GM21360 (cell line): ENCODE data around the gene NCOA4.
"Not testable (repeated sequence)": the region's sequence is repeated elsewhere in the genome, so short reads cannot be mapped to it uniquely, and the experiment has no call there.

Experiments used
- ATAC-seq: cut with Tn5 transposase; IDR thresholded peaks from one replicate; pipeline ENCODE4 v1.9.1; 2021; ENCODE audit warnings: mild to moderate bottlenecking, moderate library complexity; ENCODE audit not compliant: unreplicated experiment

The NCOA4 gene

DNA sequence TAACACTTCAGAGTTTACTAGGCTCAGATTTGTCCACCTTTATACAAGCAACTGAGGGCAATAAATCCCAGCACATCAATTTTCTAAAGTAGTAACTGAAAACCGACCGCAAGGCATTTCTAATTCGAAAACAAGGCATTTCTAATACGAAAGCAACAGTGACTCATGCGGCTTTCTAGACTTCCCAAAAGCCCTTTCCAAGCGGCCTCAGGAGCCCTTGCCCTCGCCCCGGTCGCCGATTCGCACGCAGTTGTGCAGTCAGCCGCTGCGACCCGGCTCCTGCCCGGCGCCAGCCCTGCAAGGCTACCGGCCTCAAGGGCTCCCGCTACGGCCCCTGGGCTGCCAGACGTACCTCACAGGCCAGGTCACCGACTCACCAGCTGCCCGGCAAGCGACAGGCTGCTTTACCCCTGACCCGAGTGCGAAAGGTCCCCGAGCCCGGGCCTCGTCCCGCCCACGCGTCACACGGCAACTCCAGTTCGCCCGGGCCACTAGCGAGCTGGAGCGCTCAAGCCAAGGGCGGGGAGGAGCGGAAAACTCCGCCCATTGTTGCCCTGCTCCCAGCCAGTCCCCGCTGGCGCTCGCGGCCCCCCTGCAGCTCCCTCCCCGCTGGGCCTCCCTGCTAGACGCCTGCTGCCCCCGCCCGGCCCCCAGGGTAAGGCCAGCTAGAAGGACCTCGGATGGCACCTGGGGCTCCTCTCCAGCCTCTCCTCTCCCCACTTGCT lies 7.3 kb downstream of the NCOA4 start:
- ATAC-seq = peak; percentile 89

DNA sequence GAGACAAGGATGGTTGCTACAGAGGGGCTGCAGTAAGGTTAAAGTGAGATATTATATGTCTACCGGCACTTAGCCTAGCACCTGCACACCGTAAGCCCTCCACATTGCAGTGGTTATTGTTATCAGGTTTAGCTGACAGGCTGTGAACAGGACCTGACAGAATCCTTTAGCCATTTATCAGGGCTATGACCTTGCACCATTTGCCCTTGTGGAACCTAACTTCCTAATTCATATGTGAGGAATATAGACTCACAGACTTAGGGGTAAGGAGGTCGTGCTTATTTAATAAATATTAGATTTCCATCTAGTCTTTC lies 10.1 kb downstream of the NCOA4 start:
- no peak for ATAC-seq

DNA sequence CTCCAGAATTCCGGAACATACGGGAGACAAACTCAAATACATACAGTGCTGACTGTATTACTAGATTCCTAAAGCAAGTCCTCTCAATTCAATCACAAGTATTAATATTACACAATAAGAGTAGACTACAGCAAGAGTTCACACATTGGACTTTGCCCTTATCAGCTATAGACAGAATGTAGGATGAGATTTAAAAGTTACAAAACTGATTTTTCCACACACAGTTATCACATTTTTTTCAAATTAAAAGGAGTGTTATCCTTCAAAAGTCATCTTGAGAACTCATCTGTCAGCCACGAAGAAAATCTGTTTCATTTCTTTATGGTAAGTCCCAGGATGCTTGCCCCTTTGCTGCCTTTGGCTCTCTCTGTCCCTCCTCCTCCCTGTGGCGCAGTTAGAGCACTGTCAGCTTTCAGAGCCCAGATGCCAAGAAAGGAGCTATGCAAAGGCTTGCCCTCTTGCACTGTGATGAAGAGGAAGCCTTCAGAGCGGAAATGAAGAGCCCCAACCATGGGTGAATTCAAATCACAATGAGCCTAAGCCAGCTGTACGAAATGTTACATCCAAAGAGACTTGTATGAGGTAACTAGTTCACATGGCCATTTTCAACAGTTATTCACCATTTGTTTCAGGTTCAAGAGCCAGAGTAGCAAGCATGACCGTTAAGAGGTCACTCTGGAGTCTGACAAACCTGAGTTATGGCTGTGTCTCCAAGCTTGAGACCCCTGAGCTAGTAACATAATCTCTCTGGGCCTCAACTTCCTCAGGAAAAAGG lies 10.7 kb downstream of the NCOA4 start:
- ATAC-seq = no peak

DNA sequence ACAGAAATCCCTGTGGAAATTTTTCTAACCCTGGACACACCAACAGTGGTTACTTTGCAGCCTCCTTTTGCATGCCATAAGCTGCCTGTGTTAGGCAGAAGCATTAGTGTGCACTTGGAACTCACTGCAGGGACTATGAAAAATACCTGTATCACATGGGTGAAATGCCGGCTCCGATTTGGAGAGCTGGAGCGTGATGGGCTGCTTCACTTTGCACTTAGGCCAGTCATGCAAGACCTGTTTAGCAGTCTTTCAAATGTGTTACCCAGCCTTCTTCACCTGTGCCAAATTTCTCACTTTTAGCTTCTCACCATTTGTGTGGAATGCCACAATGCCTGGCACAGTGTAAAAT lies 11.3 kb downstream of the NCOA4 start:
- no peak for ATAC-seq

DNA sequence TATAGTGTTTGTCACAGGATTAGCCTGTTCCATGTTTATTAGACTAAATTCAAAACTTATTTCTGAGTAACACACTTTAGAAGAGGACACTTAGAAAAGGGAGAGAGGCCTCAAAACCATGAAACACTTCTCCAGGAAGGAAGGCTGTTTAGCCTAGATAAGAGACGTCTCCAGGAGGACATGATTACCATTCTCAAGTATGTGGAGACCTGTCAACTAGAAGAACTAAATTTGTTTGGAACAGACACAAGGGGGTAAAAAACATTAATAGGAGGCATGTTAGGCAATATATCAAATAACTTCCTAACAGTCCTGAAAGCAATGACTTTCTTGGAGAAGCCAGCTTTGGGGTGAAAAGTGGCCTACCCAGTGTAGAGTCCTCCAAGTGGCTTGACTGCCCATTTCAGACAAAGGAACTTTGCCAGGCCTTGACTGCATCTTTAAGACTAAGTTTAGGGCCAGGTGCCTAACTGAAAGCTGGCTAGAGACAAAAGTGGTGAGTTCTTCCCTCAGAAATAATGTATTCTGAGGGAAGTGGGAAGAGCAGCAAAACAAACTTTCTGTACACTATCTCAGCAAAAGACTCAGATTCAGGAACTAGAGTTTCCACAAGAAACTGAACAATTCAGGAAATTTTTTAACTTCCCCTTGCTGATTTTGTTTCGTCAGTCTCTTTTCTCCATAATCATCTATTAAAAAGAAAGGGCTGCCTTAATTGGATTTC lies 11.8 kb downstream of the NCOA4 start:
- ATAC-seq = no peak

DNA sequence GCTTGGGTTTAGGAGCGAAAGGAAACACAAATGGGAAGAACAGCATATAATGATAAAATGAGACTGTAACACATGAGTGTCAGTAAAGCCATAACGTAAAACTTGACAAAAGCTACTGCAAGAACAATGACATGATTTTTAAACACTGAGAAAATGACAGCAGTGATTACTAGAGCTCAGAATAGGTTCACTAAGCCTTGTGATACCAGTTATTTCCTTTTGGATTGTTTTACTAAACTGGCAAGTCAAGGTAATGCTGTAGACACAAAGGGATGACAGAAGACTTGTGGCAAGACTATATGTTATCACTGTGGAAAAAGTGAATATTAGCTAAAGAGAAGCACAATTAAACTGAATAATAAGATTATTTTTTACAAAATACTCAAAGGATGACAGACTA lies 12.7 kb downstream of the NCOA4 start:
- ATAC-seq = no peak

DNA sequence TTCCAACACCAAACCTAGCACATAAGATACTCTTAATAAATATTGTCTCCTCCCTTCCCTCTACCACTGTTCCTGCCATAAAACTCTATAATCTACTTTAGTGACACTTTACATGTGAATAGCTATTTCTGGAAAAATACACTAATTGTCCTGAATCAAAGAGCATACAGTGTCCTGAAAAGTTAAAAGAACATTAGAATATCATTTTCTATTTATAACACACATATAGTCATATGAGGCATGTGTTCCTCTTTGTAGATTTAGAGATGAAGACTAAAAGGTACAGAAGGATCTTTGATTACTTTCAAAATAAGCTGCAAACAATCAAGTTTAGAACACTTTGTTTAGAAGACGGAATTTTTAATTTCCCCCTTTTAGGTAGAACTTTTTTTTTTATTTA lies 13.6 kb downstream of the NCOA4 start:
- ATAC-seq = no peak

DNA sequence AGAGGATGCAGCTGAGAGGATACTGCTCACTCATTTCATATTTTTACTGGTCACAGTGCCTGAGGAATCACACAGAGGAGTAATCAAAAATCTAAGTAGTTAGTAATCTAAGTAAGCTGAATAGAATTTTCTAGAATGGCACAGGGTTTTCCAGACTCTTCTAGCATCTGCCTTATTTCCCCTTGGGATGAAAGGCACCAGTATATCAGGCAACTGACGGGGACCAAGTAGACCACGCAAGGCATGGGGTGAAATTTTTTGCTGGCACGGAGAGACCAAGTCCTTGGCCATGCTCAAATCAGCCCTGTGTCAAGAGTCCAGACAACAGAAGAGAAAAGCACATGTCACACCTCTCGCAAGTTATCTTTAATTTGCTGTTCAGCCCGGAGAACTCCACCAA lies 14.2 kb downstream of the NCOA4 start:
- ATAC-seq = no peak

DNA sequence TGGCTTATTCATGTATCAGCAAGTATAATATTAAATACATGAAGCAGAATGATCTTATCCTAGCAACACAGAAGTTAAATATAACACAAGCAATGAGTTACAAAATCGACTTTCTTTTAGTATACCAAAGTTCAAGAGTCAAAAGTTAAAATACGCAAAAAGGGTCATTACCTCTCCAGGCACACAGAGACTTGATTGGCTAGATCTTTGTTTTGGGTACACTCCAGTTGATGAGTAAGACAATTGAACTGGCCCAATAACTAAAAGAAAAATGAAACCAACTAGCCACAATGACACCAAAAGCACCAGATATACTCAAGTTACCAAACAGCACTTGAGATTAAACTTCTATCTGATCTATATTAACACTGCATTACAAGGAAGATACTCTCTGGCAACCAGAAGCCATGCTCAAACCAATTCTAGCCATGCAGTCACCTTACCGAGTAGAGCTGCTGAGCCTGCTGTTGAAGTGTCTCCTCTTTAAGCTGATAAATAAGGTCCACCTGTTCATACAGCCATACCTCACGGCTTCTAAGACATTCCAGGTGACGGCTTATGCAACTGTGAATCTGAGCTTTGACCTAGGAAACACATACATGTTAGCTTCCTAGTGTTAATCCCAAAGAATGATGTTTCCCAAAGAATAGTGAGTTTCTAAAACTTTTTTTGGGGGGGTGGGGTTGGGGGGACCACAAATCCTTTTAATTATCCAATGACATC lies 15.6 kb downstream of the NCOA4 start:
- ATAC-seq = no peak

DNA sequence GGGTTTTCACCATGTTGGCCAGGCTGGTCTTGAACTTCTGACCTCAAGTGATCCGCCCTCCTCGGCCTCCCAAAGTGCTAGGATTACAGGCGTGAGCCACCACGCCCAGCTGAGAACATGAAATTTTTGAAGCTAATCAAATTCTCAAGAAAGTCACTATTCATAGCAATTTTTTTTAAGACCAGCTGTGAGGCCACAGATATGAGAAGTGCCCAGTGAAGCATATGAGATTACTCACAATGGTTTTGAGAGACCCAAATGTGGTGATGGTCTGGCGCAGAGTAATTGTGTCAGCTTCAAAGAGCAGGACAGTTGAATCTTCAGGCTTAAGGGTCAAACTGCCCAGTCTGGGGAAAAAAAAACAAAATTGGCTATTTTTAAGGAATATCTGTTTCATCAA lies 16.2 kb downstream of the NCOA4 start:
- ATAC-seq = no peak

DNA sequence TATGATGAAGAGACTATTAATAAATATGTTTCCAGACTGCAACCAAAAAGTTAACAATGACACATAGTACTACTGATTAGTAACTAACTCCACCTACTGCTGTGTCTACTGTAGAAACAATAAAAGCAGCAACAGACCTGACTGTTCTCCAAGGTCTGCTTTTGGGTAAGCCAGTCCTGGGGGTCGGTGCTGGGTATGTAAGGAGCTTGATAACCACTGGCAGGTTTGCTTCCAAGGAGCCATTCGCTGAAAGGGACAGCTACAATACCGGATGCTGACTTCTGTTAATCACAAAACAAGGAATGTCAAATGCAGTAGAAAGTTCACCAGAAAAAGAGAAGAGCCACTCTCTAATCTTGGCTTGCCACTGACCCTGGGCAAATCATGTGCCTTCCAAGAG lies 17.7 kb downstream of the NCOA4 start:
- no peak for ATAC-seq

DNA sequence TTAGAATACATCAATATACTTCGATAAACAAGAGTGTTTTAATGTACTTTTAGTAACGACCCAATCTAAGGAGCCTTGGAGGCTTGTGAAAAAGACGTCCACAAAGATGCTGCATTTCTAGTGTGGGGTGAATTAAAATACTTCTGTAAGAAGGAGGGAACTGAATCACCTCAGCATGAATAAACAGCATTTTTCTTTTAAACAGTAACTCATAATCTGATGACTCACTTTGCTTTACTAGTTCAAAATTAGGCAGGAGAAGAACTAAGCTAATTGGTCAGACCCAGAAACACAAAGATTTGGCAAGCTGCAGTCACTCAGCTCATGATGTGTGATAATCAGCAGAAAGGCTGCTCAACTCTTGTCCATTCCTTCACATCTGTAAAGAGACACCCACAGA lies 24.2 kb downstream of the NCOA4 start:
- ATAC-seq = no peak

DNA sequence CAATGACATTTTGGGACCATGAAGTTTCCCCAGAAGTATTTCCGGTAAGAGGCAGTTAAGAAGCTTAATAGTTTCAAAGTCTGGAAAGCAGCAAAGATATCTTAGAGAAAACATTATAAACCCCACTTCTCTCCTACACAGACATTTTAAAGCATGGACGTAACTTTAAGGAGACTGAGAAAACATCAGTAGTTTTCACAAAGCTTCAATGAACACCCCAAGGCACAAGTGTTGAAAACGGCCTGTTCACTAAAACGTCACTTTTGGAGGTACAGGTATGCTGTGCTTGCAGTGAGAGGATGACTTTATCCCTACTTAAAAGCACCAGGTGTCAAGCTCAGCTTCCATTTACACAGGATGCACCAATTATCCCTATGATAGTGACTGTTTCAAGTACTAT lies 25.0 kb downstream of the NCOA4 start:
- no peak for ATAC-seq

DNA sequence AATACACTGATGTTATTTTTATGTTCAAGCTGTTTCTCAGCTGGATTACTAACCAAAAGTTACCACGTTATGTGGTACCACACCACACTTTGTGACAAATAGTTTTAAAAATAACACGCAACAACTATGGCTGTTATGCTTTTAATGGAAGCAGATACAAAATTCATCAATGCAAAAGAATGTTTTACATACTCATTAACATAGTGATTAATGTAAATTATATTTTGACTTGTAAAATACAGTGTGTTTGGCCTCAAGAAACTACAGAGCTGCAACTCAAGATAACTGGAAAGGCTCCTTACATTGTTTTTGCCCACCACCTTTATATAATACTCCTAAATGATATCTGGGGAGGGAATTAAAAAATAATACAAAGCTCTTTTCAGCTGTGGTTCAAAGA lies 25.5 kb downstream of the NCOA4 start:
- no peak for ATAC-seq

DNA sequence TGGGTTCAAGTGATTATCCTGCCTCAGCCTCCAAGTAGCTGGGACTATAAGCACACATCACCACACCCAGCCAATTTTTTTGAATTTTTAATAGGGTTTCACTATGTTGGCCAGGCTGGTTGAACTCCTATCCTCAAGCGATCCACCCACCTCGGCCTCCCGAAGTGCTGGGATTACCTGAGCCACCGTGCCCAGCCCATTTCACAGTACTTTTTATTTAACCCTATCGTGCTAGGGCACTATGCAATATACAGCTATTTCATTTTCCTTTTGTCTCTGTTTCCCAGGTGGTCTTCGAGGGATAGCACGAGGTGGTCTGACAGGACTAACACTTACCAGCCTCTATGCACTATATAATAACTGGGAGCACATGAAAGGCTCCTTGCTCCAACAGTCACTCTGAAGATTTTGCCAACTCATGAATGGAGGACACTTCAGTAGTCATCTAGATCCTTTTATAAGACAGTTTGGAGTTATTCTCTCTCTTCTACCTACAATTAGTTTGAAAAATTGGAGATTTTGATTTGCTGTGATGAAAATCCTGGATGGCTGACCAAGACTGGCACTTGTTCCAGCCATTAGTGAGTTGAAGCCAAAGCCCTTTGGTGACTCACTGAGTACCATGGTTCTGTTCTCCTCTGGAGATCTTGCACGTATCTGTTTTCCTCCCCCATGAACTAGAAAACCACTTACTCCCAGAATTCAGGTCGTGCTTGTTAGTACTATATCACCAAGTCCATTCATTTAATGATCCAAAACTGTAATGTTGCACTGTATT lies 27.3 kb downstream of the NCOA4 start:
- no peak for ATAC-seq

DNA sequence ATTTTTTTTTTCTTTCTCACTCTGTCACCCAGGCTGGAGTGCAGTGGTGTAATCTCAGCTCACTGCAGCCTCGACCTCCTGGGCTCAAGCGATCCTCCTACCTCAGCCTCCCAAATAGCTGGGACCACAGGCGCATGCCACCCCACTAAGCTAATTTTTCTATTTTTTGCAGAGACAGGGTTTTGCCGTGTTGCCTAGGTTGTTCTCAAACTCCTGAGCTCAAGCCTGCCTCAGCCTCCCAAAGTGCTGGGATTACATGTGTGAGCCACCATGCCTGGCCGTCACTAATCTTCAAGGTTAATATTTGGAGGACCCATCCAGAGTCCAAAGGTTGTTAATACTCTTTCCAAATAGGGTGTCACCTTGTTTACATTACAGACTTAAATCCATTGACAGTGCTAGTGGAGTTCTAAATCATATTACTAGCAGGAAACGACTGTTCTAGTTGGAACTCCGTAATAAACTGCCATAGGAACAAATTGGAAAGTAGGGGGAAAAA lies 28.2 kb downstream of the NCOA4 start:
- ATAC-seq = not testable (repeated sequence)

DNA sequence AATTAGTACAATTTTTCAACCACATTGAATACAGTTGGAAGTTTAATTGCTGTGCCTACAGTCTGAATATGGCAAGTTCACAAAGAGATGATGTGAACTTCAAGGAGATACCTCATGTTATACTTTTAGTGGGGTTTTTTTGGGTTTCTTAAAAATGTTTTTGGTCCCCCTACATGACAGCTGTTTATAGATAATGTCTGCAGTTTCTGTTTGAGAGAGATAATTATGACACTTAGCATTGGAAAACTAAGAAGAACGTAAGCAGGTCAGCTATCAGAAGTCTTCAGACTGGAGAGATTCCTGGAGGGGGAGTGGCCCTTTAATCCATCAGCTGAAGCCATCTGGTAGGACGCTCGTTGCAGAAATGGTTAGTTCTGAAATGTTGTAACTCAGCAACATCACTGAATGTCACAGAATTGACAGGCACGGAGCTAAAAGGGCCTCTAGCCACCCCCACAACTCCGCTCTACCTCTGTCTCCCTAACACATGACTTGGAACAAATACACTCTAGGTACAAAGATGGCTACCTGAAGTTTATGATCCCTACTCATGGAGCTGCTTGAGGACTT lies 29.2 kb downstream of the NCOA4 start:
- ATAC-seq = no peak

DNA sequence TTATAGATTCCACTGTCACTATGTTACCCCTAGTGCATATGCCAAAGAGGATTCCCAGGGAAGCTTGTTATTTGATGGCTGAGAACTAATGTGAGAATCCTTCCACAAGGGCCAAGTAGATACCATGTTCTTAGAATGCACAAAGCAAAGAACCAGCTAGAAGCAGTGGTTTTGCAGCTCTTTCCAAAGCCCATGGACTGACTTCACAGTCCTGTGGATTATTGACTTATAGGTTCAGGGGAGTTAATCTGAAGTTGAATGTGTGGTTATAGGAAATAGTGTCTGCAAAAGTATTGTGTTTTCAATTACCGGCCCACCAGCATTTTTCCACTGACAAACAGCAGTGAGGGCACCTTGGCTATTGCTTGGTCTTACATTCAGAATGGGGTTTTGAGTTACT lies 29.9 kb downstream of the NCOA4 start:
- no peak for ATAC-seq

DNA sequence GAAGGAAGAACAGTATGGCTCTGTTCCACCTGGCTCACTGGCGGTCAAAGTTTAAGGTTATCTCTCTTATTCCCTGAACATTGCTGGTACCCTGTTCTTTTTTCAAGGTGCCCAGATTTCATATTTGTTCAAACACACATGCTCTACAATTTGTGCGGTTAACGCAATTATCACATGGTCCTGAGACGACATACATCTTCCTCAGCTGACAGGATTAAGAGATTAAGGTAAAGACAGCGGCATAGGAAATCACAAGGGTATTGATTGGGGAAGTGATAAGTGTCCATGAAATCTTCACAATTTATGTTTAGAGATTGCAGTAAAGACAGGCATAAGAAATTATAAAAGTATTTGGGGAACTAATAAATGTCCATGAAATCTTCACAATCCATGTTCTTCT lies 30.5 kb downstream of the NCOA4 start:
- not testable (repeated sequence) for ATAC-seq
